ENCODE measurements around the gene CHDH.

GRCh38 chr3:53775834-53776251 is 70.4 kb downstream of the CHDH start:
- no peak for TF ChIP-seq YY1 (IDR thresholded peaks at IDR 0.05; ENCODE audit: low read depth)
- TF ChIP-seq MAX (IDR thresholded peaks at IDR 0.05), result no peak
- no peak for TF ChIP-seq REST (IDR thresholded peaks at IDR 0.05; ENCODE audit: low read depth)
- no peak for TF ChIP-seq TEAD4 (IDR thresholded peaks at IDR 0.05)
- no peak for TF ChIP-seq USF1 (IDR thresholded peaks at IDR 0.05)
- TF ChIP-seq TCF12 (IDR thresholded peaks at IDR 0.05; ENCODE audit: low read depth), result no peak
- TF ChIP-seq TAF1 (IDR thresholded peaks at IDR 0.05; ENCODE audit: low read depth), result no peak
- TF ChIP-seq EGR1 (IDR thresholded peaks at IDR 0.05), result no peak
